Body of pancreas (tissue), 4 donors: ENCODE measurements around the gene GATB.

ENCODE experiments used
- POLR2A ChIP-seq, 3 donors: fragments of 450-650 bp; IDR thresholded peaks; one replicate each; pipeline ENCODE4 v1.6.1; 2016; ENCODE audit warnings: antibody characterized with exemption in 3 of 3, mild to moderate bottlenecking in 2 of 3
- TF ChIP-seq, protein P1 (sequence below), 7 experiments: fragments of 450-650 bp in 4 of 7; fragments of 200-600 bp in 3 of 7; sonication (generic) in 3 of 7; IDR thresholded peaks; one replicate each; pipeline ENCODE4 v1.5.1; 2016 to 2019; ENCODE audit warnings: antibody characterized with exemption in 7 of 7

DNA sequence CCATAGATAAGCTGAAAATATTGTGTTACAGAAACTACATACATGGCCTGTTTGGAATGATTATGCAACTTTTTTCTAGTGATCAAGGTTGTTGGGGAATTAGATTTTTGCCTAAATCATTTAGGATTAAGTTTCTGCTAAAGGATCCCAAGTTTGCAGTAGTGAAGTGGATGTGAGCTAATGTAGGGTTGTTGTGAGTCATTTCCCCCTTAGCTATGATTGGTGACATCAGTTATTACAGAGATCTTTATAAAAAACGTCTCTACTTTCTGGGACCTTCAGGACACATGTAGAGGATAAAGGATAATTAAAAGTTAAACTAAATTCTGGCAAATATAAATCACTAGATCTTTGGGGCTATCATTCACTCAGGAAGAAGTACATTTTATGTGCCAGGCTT, 133.3 kb downstream of the GATB start:
- TF ChIP-seq, protein P1, sequence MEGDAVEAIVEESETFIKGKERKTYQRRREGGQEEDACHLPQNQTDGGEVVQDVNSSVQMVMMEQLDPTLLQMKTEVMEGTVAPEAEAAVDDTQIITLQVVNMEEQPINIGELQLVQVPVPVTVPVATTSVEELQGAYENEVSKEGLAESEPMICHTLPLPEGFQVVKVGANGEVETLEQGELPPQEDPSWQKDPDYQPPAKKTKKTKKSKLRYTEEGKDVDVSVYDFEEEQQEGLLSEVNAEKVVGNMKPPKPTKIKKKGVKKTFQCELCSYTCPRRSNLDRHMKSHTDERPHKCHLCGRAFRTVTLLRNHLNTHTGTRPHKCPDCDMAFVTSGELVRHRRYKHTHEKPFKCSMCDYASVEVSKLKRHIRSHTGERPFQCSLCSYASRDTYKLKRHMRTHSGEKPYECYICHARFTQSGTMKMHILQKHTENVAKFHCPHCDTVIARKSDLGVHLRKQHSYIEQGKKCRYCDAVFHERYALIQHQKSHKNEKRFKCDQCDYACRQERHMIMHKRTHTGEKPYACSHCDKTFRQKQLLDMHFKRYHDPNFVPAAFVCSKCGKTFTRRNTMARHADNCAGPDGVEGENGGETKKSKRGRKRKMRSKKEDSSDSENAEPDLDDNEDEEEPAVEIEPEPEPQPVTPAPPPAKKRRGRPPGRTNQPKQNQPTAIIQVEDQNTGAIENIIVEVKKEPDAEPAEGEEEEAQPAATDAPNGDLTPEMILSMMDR (IDR thresholded peaks at IDR 0.05): no peak
- TF ChIP-seq POLR2A (IDR thresholded peaks at IDR 0.05): no peak
